Neural cell (in vitro differentiated cells): ENCODE measurements around the gene NCAPD2. TPM values are rescaled to one million over a fixed set of nuclear protein-coding genes. Genes with fewer than 3 reads are reported as not detected.
A peak's percentile ranks its signal among the peaks of the same experiment; 100 is the strongest.

ENCODE experiments used
- H2AFZ ChIP-seq: fragments of 200-600, 300-800 bp; sonication (generic), shearing (Covaris generic); 2 replicates; pipeline ENCODE4 v1.6.0; 2014; ENCODE audit warnings: low read depth, mild to moderate bottlenecking, antibody characterized with exemption, low read length, moderate library complexity
- H3F3A ChIP-seq: fragments of 200-600 bp; shearing (Covaris generic); 2 replicates; pipeline ENCODE4 v1.6.1; 2016; ENCODE audit warnings: mild to moderate bottlenecking, moderate library complexity, mixed read lengths, antibody characterized with exemption, low read length; ENCODE audit not compliant: insufficient read depth, poor library complexity, severe bottlenecking
- H3K27ac ChIP-seq: fragments of 200-600, 300-800 bp; sonication (generic), shearing (Covaris generic); 2 replicates; pipeline ENCODE4 v1.5.1; 2014; ENCODE audit warnings: mild to moderate bottlenecking, low read length, moderate library complexity
- H3K27me3 ChIP-seq: fragments of 300-800, 200-600 bp; sonication (generic), shearing (Covaris generic); 2 replicates; pipeline ENCODE4 v1.6.0; 2014; ENCODE audit warnings: mild to moderate bottlenecking, low read depth, low read length, moderate library complexity; ENCODE audit not compliant: insufficient read depth
- H3K36me3 ChIP-seq: fragments of 300-800, 200-600 bp; sonication (generic), shearing (Covaris generic); 2 replicates; pipeline ENCODE4 v1.5.1; 2014; ENCODE audit warnings: mild to moderate bottlenecking, antibody characterized with exemption, low read length, moderate library complexity; ENCODE audit not compliant: insufficient read depth
- H3K4me2 ChIP-seq: fragments of 300-800, 200-600 bp; sonication (generic), shearing (Covaris generic); 2 replicates; pipeline ENCODE4 v1.6.0; 2014; ENCODE audit warnings: mild to moderate bottlenecking, low read length
- H3K4me3 ChIP-seq: fragments of 300-800, 200-600 bp; sonication (generic), shearing (Covaris generic); 2 replicates; pipeline ENCODE4 v1.5.1; 2014; ENCODE audit warnings: mild to moderate bottlenecking, low read length, moderate library complexity
- H3K79me2 ChIP-seq: fragments of 200-600 bp; shearing (Covaris generic); replicated peaks from 2 replicates; pipeline ENCODE4 v1.6.0; 2014; ENCODE audit warnings: mild to moderate bottlenecking, low read length, moderate library complexity; ENCODE audit not compliant: insufficient read depth
- H3K9ac ChIP-seq: fragments of 300-800, 200-600 bp; sonication (generic), shearing (Covaris generic); 2 replicates; pipeline ENCODE4 v1.6.1; 2016; ENCODE audit warnings: mild to moderate bottlenecking, low read length, mixed read lengths
- H3K9me2 ChIP-seq: fragments of 200-600 bp; shearing (Covaris generic); 2 replicates; pipeline ENCODE4 v1.6.1; 2016; ENCODE audit warnings: mild to moderate bottlenecking, low read length, mixed read lengths; ENCODE audit not compliant: insufficient read depth
- H3K9me3 ChIP-seq: fragments of 200-600, 300-800 bp; sonication (generic), shearing (Covaris generic); 2 replicates; pipeline ENCODE4 v1.6.1; 2016; ENCODE audit warnings: mild to moderate bottlenecking, mixed run types, low read length, moderate library complexity, mixed read lengths
- H4K20me1 ChIP-seq: fragments of 200-600 bp; shearing (Covaris generic); 2 replicates; pipeline ENCODE4 v1.6.1; 2016; ENCODE audit warnings: mild to moderate bottlenecking, mixed run types; ENCODE audit not compliant: insufficient read depth
- CTCF ChIP-seq: fragments of 450-650 bp; IDR thresholded peaks from 2 replicates; pipeline ENCODE4 v1.5.1; 2014; ENCODE audit warnings: antibody characterized with exemption, mild to moderate bottlenecking, moderate library complexity; ENCODE audit not compliant: poor library complexity, severe bottlenecking
- EP300 ChIP-seq: fragments of 450-650 bp; conservative IDR thresholded peaks from 2 replicates; pipeline ENCODE4 v1.6.1; 2014; ENCODE audit warnings: antibody characterized with exemption, mild to moderate bottlenecking, moderate library complexity; ENCODE audit not compliant: poor library complexity, severe bottlenecking
- EZH2 ChIP-seq: fragments of 200-600, 300-800 bp; shearing (Covaris generic), sonication (generic); IDR thresholded peaks from 2 replicates; pipeline ENCODE4 v1.6.1; 2014; ENCODE audit warnings: antibody characterized with exemption, low read length, borderline replicate concordance, mild to moderate bottlenecking; ENCODE audit not compliant: insufficient read depth, poor library complexity, severe bottlenecking
- MXI1 ChIP-seq: fragments of 450-650 bp; conservative IDR thresholded peaks from 2 replicates; pipeline ENCODE4 v1.6.1; 2014; ENCODE audit warnings: antibody characterized with exemption, mild to moderate bottlenecking; ENCODE audit not compliant: poor library complexity, severe bottlenecking
- POLR2AphosphoS5 ChIP-seq: IDR thresholded peaks from 2 replicates; pipeline ENCODE4 v1.6.1; 2012
- RAD21 ChIP-seq: fragments of 450-650 bp; conservative IDR thresholded peaks from 2 replicates; pipeline ENCODE4 v1.6.1; 2014; ENCODE audit warnings: antibody characterized with exemption, mild to moderate bottlenecking, moderate library complexity
- SMC3 ChIP-seq: fragments of 450-650 bp; conservative IDR thresholded peaks from 2 replicates; pipeline ENCODE4 v1.6.1; 2014; ENCODE audit warnings: antibody characterized with exemption, mild to moderate bottlenecking, moderate library complexity; ENCODE audit not compliant: poor library complexity
- TAF1 ChIP-seq: IDR thresholded peaks from 2 replicates; pipeline ENCODE4 v1.6.1; 2012; ENCODE audit warnings: low read depth
- polyA plus RNA-seq: library from polyadenylated mRNA; depleted of rRNA; stranded (reverse); fragments of >200 nt; gene quantifications from 2 replicates; pipeline ENCODE4 v1.2.3, GENCODE V29; 2014
- TF ChIP-seq, protein P1 (sequence below): IDR thresholded peaks from 2 replicates; pipeline ENCODE4 v1.6.1; 2012; ENCODE audit warnings: borderline replicate concordance

The NCAPD2 gene
- polyA plus RNA-seq, 1 donor from 2014 or later: 4.5 TPM

- H2AFZ ChIP-seq: no peak overlapping the region
- H3F3A ChIP-seq: no peaks in the 10 kb centered on the region
- no peaks in the 10 kb centered on the region for H3K36me3 ChIP-seq
- H3K9me2 ChIP-seq: no peaks in the 10 kb centered on the region
- peaks cover 5% of the 10 kb centered on the region for H4K20me1 ChIP-seq
- H3K27ac ChIP-seq: no peak overlapping the region
- H3K9me3 ChIP-seq: no peaks in the 10 kb centered on the region
- no peak overlapping the region for H3K4me2 ChIP-seq
- TF ChIP-seq MXI1 (no peak), SMC3 (no peak), RAD21 (no peak), TAF1 (no peak), EP300 (no peak), POLR2AphosphoS5 (no peak), EZH2 (no peak), CTCF (no peak)
- TF ChIP-seq, protein P1, sequence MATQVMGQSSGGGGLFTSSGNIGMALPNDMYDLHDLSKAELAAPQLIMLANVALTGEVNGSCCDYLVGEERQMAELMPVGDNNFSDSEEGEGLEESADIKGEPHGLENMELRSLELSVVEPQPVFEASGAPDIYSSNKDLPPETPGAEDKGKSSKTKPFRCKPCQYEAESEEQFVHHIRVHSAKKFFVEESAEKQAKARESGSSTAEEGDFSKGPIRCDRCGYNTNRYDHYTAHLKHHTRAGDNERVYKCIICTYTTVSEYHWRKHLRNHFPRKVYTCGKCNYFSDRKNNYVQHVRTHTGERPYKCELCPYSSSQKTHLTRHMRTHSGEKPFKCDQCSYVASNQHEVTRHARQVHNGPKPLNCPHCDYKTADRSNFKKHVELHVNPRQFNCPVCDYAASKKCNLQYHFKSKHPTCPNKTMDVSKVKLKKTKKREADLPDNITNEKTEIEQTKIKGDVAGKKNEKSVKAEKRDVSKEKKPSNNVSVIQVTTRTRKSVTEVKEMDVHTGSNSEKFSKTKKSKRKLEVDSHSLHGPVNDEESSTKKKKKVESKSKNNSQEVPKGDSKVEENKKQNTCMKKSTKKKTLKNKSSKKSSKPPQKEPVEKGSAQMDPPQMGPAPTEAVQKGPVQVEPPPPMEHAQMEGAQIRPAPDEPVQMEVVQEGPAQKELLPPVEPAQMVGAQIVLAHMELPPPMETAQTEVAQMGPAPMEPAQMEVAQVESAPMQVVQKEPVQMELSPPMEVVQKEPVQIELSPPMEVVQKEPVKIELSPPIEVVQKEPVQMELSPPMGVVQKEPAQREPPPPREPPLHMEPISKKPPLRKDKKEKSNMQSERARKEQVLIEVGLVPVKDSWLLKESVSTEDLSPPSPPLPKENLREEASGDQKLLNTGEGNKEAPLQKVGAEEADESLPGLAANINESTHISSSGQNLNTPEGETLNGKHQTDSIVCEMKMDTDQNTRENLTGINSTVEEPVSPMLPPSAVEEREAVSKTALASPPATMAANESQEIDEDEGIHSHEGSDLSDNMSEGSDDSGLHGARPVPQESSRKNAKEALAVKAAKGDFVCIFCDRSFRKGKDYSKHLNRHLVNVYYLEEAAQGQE: no peak
- peak overlapping the region; percentile 91 for H3K4me3 ChIP-seq
- peaks cover 30% of the 10 kb centered on the region for H3K79me2 ChIP-seq
- no peaks in the 10 kb centered on the region for H3K27me3 ChIP-seq
- no peak overlapping the region for H3K9ac ChIP-seq
These were observed 57.7 kb downstream of the NCAPD2 start for GRCh38 chr12:6551496-6552139.

- peak overlapping the region; percentile 91 for H3K4me3 ChIP-seq
- H2AFZ ChIP-seq: no peak overlapping the region
- H3K9me3 ChIP-seq: no peaks in the 10 kb centered on the region
- no peak overlapping the region for H3K27ac ChIP-seq
- H3K4me2 ChIP-seq: no peak overlapping the region
- H4K20me1 ChIP-seq: peaks cover 5% of the 10 kb centered on the region
- peaks cover 30% of the 10 kb centered on the region for H3K79me2 ChIP-seq
- no peaks in the 10 kb centered on the region for H3K27me3 ChIP-seq
- no peaks in the 10 kb centered on the region for H3F3A ChIP-seq
- no peaks in the 10 kb centered on the region for H3K9me2 ChIP-seq
- H3K9ac ChIP-seq: no peak overlapping the region
- no peaks in the 10 kb centered on the region for H3K36me3 ChIP-seq
- TF ChIP-seq, protein P1: no peak
- TF ChIP-seq SMC3: no peak
- no peak for TF ChIP-seq MXI1
These were observed 58.2 kb downstream of the NCAPD2 start for GRCh38 chr12:6552140-6552551.
